Ecto neural progenitor cell (in vitro differentiated cells): ENCODE results near the gene GRK1.

Experiments
- DNase-seq: peaks from one replicate; pipeline ENCODE4 v3.0.0-alpha.2; 2018; ENCODE audit warnings: low spot score

Gene GRK1

GRCh38 chr13:113650275-113650674, 16.7 kb upstream of the GRK1 start:
- no peak for DNase-seq

DNA sequence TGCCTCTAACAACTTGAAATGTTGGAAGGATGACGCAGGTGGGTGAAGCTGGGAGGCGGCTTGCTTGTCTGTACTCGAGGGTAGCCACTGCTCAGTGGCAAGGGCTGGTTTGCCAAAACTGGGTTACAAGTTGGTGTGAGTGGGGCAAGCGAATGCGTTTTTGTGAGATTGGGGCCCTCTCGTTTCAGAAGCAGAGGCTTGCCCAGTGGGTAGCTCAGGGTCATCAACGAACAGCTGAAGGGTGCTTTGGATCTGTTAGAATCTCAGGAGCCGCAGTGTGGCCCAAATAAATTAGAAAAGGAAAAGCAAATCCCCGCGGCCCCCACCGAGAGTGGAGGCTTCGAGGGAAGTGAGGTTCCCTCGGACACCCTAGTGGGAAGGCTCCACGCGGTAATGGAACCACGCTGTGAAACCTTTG, 16.3 kb upstream of the GRK1 start:
- no peak for DNase-seq

DNA sequence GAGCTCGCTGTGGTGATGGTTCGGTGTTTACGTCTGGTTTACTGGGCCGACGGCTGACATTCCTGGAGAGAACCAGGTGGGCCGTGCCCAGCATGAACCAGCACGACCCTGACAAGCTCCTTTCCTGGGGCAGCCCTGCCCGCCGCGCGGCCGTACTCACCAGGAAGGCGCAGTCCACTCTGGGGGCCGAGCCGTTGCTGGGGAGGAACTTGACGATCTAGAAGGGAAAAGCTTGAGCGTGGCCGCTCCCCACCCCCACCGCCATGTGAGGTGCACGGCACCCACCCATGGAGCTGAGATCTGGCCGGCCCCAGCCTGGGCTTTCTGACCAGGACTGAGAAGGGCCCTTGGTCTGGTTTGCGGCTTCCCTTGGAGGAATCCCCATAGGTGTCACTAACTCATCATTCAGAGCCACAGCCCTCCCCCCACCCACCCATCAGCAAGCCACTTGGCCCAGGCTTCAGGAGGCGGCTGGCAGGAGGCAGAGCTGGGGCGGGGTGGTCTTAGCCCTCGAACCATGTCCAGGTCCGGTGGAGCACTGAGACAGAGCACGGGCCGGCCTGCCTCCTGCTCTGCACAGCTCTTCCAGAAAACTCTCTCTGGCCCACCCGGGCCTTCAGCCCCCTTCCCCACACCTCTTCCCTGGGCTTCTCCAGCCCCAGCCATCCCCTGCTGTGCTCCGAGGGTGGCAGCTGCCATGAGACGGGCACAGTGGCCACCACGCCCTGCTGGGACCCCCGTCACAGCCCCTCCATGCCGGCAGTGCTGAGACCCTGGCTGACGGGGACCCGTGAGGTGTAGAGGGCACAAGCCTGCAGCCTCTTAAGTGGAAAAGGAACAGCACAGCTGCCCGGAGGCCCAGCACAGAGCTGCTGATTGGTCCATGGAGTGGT, 15.3 kb upstream of the GRK1 start:
- DNase-seq, result no peak

DNA sequence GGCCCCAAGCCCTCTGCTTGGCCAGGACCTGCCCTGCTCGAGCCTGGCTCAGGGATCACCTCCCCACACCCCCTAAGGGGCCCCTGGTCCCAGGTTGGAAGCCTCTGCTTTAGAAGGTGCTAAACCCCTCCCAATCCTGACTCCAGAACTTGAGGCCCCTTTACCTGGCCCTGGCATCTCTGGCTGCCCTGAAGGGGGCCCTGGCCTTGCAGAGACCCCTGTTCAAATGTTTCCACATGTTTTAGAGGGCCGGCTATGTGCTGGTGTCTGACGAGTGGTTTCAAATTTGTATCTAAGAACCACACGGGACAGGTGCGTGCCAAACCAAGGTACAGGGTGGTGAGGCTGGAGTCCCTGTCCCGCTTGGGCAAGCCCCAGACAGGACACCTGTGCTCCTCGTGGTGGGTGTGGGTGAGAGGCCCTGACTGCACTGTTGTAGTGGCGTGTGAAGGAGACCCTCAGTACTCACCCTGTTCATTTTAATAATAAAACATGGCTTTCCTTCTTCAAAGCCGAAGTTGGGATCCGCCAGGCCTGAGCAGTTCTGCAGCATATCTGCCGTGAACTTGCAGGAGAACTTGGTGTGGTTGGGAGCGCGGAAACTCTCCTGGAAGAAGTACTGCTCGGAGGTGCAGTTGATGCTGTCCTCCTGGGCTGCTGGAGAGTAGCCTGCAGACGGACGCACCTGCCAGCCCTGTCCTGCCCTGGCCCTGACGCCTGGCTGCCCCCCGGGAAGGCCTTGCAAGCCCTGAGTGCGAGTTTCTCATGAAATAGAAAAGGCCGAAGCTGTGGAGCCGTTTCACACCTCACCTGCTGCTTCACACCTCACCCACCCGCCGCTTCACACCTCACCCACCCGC, 14.4 kb upstream of the GRK1 start:
- no peak for DNase-seq

DNA sequence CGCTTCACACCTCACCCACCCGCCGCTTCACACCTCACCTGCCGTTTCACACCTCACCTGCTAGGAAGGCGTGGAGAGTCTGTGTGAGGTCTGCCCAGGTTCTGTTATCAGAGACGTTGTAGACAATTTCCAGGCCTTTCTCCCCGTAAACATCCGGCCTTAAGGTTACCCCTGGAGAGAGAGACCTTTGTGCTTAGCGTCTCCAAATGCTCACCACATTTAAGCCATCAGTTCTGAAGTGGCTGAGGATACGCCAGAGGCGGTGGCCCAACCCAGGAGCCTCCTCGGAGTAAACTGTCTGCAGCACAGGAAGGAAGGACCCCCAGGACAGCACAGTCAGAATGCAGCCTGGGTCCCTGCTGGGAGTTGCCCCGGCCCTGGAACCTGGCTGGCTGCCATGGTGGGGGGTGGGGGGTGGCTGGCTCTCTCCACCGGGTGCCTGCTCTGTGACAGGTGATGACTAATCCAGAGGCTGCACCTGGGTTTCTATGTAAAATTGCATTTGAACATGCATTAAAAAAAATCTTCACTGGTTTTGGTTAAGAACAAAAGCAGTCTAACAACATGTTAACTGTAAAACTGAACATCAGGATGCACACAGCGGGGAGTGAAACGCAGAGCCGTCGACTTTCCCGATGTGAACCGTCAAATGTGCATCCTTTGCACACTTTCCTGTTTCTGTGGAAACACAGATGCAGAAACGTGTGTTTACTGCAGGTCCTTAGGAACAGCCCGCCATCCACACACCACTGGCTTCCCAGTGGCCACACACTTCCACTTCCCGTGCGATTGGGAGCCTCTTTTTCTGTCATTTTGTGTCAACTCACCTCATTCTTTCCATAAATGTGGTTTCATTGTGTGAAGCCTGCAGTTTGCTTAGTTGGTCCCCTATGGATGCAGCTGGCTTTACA, 13.5 kb upstream of the GRK1 start:
- DNase-seq, result no peak

DNA sequence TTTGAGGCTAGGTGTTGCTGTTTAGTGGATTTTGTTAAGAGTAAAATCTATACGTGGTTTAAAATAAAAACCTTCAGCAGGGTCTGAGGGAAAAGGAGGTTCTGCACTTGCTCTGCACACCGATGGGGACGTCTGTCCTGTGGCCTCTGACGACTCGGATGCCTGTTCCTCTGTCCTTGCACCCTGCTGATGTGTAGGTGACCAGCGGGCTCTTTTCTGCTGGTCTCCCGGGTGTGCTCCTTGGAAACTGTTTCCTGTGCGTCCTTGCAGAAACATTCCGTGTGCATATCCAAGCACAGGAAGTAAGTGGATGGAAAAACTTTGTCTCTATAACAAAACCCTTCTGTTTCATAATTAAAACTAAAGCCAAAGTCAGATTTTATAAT, 12.9 kb upstream of the GRK1 start:
- no peak for DNase-seq

DNA sequence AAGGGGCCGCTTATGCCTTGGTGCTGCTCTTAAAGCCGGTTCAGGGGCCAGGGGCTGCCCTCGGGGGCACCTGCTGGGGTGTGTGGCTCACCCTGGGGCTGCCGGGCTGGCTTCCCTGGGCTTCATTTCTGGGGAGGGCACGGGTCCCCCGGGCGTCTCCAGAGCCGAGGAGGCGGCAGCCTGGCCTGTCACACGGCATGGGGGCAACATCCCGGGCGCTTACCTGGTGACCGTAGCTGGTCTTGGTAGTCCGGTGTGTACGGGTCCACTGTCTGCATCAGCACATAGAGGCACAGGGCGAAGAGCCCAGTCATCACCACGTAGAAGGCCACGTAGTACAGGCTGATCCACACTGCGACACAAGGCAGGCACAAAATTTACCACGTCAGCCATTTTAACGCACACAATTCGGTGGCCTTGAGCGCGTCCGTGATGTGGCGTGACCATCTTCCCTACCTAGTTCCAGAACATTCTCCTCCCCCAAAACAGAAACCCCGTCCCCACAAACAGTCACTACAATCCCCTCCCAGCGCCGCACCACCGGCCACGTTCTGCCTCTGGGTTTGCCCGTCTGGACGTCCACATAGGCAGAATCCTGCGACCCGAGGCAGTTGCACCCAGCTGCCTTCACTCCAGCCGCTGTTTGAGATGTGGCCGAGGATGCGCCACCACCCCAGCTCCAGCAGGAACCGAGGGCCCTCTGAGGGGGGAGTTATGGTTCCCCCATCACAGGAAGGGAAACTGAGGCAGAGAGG, 12.3 kb upstream of the GRK1 start:
- no peak for DNase-seq

GRCh38 chr13:113655346-113656002, 11.5 kb upstream of the GRK1 start:
- DNase-seq, result no peak

DNA sequence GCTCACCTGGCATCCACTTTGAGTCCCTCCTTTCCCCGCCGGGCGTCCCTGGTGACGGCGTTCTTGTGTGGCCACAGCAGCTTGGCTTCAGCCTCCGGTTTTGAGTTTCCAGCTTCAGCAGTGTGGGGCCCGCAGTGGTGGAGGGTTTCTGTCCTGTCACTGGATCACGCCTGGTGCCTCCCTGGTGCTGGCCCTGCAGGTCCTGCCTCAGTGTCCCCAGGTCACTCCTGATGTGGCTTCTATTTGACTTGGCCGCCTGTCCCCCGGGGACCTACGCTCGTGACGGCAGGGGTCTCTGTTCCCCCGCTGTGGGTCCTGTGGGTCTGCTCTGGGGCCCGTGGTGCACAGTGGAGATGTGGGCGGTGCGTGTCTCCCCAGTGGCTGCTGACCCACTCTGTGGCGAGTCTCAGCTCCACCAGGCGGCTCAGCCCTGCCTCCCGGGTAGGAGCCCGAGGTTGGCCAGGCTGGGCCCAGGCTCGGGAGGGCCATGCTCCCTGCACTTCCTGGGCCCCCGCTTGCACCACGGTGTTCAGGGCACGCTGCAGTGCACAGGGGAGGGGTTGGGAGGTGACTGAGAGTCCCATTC, 10.9 kb upstream of the GRK1 start:
- DNase-seq, result no peak

DNA sequence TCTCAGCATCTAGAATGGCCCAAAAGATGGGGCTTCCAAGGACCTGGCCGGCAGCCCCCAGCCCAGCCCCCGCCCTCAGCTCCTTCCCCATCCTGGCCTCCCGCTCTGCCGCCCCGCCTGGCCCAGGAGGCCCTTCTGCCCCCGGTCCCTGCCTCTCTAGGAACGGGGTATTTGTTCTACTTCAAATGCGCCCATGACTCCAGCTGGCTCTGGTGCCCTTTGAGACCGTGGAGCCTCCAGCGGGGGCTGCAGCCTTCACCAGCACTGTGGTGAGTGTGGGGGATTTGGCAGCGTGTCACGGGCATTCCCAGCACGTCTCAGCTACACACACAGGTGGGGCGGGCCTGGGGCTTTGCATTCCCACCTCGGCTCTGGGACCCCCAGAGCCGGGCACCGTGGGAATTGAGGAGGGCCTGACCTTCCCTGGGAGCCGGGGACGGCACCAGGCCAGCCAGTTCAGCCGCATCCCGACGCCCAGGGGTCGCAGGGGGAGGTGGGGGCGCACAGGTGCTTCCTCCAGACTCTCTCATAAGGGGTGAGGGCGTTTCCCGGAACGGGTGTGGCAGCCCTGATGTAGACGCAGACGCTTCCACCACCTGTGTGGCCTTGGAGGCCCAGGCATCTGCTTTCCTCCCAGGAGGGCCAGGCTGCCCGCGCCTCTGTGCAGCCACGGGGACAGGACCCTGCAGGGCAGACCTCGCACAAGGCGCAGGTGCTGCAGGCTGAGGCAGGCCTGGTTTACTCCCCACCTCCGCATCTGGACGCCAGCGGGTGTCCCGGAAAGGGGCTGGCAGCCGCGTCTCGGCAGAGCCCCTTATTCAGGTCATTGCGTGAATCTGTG, 10.0 kb upstream of the GRK1 start:
- DNase-seq, result no peak

- DNase-seq, result no peak
Observed at GRCh38 chr13:113657851-113658741, 8.9 kb upstream of the GRK1 start, which contains the start of gene ATP4B. TSS of gene ATP4B (minus strand) at chr13:113658198. CDS start at chr13:113658144, 54 bp downstream.

- no peak for DNase-seq
Observed at GRCh38 chr13:113658836-113659235, 8.2 kb upstream of the GRK1 start.

- no peak for DNase-seq
Observed at GRCh38 chr13:113659337-113659736, 7.7 kb upstream of the GRK1 start.

DNA sequence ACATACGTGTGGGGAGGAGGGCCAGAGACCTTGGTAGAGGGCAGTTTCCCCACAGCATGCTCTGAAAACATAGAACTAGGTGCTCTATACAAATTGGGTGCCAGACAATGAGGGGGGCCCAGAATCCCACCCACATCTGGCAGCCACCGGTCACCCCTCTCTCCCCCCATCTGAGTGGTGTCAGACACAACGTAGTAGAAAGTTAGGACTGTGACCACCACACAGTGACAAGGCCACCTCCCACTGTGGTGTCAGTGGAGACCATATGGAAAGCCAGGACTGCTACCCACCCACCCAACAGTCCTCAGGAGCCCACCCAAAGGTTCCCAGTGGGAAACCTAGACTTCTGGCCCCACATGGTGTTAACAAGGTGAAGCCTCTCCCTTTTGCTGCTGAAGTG, 7.0 kb upstream of the GRK1 start:
- DNase-seq, result no peak

GRCh38 chr13:113661509-113661908, 5.5 kb upstream of the GRK1 start:
- no peak for DNase-seq

DNA sequence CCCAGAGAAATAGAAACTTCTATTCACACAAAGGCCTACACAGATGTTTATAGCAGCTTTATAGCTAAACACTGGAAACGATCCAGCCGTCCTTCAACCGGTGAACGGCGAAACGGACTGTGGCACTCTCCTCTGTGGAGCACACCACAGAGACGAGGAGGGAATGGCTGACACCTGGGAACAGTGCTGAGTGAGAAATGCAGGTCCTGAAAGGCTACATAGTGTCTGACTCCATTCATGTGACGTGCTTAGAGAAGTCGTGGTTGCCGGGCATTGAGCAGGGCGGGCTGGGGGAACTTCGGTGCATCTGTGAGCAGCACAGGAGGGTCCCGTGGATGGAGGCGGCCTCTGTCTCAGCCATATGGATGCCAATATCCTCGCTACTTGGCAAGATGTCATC, 3.1 kb upstream of the GRK1 start:
- no peak for DNase-seq

- DNase-seq, result no peak
Observed at GRCh38 chr13:113664751-113665596, 2.0 kb upstream of the GRK1 start.
